ENCODE results near the gene CDH8. TPM values are rescaled to one million over a fixed set of nuclear protein-coding genes. Genes with fewer than 3 reads are reported as not detected.

The CDH8 gene
- total RNA-seq, 2 experiments from 2014 or later: not detected

DNA sequence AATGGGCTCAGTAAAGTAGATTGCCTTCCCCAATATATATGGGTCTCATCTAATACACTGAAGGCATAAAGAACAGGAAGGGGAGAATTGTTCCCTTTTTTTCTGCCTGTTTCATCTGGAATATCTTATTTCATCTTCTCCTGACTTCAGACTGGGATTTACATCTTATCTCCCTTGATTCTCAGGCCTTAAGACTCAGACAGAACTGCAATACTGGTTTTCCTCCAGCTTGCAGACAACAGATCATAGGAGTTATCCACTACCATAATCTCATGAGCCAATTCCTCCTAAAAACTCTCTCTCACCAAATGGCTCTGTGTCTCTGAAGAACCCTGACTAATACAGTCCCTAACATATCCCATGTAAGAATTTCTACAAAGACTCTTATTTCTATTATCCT lies 390.7 kb downstream of the CDH8 start:
- Mint-ChIP-seq H3K4me3 (no peak overlapping the region), H3K4me1 (no peaks in the 10 kb centered on the region), H3K27ac (no peak overlapping the region), H3K9me3 (peaks cover 8% of the 10 kb centered on the region), H3K27me3 (no peaks in the 10 kb centered on the region), H3K36me3 (ENCODE audit: low read depth) (no peaks in the 10 kb centered on the region)
- no peak for DNase-seq
- ChIA-PET CTCF (no interaction called here), POLR2A (no interaction called here)

DNA sequence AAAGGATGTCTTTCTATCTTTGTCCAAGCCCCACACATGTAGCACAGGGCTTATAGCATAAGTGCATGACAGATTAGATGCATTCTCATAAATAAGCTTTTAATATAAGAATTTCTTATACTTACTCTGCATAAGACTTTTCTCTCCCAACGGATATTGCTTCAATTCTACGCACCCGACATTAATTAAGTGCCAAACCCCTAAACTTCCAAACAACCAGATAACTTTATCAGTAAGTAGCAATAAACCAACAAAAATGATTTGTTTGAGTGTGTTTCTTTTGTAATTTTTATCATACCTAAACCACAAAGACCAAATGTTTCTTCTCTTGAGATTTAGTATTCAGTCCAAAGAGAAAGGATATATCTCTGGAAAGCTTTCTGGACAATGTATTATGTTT lies 391.5 kb downstream of the CDH8 start:
- POLR2A ChIA-PET: no interaction called here
- CTCF ChIA-PET: no interaction called here
- Mint-ChIP-seq H3K36me3 (ENCODE audit: low read depth) (no peaks in the 10 kb centered on the region), H3K27ac (no peak overlapping the region), H3K27me3 (no peaks in the 10 kb centered on the region), H3K9me3 (peaks cover 8% of the 10 kb centered on the region), H3K4me3 (no peak overlapping the region), H3K4me1 (no peaks in the 10 kb centered on the region)
- DNase-seq: no peak

DNA sequence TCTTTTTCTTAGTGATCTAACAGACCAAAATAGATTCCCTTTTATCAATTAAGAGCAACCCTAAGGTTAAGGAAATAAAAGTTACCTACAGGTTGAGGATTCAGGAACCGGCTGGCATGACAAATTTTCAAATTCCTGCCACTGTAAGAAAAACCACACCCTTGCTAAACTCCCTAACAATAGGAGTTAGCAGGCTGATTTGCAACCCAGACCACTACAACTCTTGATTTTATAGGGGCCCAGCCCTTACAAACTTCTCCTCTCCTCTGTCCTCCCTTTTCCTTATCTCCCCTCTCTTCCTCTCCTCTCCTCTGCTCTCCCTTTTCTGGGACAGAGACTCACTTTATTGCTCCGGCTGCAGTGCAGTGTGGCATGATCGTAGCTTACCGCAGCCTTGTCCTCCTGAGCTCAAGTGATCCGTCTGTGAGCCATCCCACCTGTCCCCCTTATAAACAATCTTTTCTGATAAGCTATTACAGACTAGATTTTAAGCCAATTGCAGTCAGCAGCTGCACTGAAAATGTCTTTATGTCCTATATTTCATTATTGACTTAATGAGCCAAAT lies 418.9 kb downstream of the CDH8 start:
- Mint-ChIP-seq H3K27me3 (no peaks in the 10 kb centered on the region), H3K36me3 (ENCODE audit: low read depth) (no peaks in the 10 kb centered on the region), H3K27ac (no peak overlapping the region), H3K9me3 (peaks cover 9% of the 10 kb centered on the region), H3K4me1 (no peaks in the 10 kb centered on the region), H3K4me3 (no peak overlapping the region)
- ChIA-PET POLR2A (no interaction called here), CTCF (no interaction called here)
- no peak for DNase-seq

DNA sequence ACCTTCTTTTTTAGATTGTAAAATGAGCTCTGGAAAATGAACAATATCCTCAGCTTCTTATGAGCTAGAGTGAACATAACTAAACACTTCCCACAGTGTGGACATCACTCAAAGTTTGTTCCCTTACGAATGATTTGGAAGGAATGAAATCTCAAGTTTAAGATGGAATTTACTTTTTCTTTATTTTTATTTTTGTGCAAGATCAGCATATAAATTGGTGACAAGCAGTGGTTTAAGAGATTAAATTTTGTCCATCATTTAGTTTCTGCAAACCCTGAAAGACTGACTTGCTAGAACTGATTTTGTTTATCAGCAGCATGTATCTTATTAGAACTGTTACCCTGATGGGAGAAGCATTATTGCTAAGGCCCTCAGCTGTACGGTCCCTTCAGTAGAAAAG lies 420.1 kb downstream of the CDH8 start:
- H3K4me3 Mint-ChIP-seq: no peak overlapping the region
- no peaks in the 10 kb centered on the region for H3K4me1 Mint-ChIP-seq
- DNase-seq: no peak
- POLR2A ChIA-PET: no interaction called here
- H3K9me3 Mint-ChIP-seq: peaks cover 13% of the 10 kb centered on the region
- no peaks in the 10 kb centered on the region for H3K27me3 Mint-ChIP-seq
- no peaks in the 10 kb centered on the region for H3K36me3 Mint-ChIP-seq (ENCODE audit: low read depth)
- H3K27ac Mint-ChIP-seq: no peak overlapping the region
- CTCF ChIA-PET: no interaction called here

DNA sequence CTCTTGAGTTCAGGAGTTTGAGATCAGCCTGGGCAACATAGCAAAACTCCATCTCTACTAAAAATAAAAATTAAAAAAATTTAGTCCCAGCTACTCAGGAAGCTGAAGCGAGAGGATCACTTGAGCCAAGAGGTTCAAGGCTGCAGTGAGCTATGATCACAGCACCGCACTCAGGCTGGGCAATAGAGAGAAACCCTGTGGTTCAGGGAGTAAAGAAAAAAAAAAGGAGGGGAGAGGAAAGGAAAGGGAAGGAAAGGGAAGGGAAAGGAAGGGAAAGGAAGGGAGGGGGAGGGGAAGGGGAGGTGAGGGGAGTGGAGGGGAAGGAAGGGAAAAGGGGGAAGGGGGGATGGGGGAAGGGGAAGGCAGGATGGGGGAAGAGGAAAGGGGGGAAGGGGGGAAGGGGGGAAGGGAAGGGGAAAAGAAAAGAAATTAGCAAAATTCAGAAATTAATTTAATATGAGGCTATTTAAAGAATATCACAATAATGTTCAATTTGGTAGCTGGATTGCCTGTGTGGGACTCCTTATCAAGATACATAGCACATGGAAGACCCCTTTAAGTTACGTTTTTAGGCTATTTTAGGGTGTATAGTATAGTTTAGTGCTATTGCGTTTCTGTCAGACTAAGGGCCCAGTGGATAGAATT lies 424.3 kb downstream of the CDH8 start:
- no peaks in the 10 kb centered on the region for H3K36me3 Mint-ChIP-seq (ENCODE audit: low read depth)
- no peak overlapping the region for H3K4me3 Mint-ChIP-seq
- POLR2A ChIA-PET: no interaction called here
- H3K9me3 Mint-ChIP-seq: peaks cover 13% of the 10 kb centered on the region
- H3K27ac Mint-ChIP-seq: no peak overlapping the region
- CTCF ChIA-PET: no interaction called here
- no peaks in the 10 kb centered on the region for H3K4me1 Mint-ChIP-seq
- no peak for DNase-seq
- no peaks in the 10 kb centered on the region for H3K27me3 Mint-ChIP-seq

DNA sequence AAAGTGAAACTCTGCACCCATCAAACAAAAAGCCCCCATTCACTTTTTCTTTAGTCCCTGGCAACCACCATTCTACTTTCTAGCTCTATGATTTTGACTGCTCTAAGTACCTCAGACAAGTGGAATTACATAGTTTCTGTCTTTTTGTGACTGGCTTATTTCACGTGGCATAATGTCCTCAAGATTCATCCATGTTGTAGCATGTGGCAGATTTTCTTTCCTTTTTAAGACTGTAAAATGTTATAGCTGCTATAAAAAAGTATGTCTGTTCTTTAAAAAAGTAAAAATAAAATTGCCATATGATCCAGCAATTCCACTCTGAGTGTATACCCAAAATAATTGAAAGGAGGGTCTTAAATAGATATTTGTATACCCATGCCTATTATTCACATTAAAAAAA lies 429.7 kb downstream of the CDH8 start:
- Mint-ChIP-seq H3K4me1 (no peaks in the 10 kb centered on the region), H3K9me3 (peaks cover 20% of the 10 kb centered on the region), H3K27me3 (no peaks in the 10 kb centered on the region), H3K4me3 (no peak overlapping the region), H3K27ac (no peak overlapping the region), H3K36me3 (ENCODE audit: low read depth) (no peaks in the 10 kb centered on the region)
- ChIA-PET CTCF (no interaction called here), POLR2A (no interaction called here)
- no peak for DNase-seq
